HG03521 (cell line): ENCODE data around the gene KAT2A.

ENCODE experiments used
- ATAC-seq: cut with Tn5 transposase; IDR thresholded peaks from one replicate; pipeline ENCODE4 v1.9.1; 2021; ENCODE audit warnings: mild to moderate bottlenecking, moderate library complexity; ENCODE audit not compliant: unreplicated experiment

The KAT2A gene

DNA sequence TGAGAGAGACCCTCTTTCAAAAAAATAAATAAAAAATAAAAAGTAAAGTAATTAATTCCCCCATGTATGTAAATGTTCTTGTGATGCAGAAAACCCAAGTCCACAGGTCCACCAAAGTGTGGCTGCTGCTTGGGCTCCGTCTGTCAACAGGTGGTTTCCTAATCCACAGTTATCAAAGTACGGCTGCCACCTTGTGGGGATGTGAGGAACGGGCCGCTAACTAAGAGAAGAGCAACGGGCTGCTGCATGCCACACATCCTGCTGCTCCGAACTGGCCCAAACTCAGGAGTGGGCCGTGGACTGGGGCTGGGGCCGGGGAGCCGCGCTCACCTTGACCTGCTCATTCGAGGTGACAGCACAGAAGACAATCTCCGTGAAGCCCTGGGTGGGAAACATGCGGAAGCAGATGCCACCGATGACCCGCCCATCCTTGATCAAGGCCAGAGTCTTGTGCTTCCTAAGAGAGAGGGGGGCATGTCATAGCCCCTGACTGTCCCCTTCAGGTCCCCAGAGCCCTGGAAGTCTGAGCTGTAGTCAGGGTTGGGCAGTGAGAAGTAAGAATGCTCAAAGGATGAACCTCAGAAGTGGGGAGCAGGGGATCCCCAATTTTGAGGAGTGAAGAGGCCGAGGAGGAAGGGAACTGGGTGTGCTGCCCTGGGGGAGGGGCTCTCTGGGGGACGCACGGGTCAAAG, 4.3 kb downstream of the KAT2A start:
- ATAC-seq, result no peak

DNA sequence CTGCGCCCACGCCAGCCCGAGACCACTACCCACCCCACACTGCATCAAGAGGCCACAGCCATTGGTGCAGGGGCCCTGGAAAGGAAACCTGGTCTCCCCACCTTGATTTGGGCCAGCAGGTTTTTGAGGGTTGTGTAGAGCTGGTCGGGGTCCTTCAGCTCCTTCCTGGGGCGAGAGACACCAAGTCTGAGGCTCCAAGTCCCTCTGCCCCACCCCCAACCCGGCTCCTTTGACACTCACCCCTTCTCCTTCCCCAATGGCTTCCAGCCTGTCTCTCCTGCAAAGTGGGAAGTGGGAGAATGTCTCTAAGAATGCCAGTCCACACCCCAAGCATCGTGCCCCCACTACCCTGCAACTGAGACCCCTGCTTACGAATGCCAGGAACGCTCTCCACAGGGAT, 7.0 kb downstream of the KAT2A start:
- no peak for ATAC-seq

- ATAC-seq, result no peak
These were observed 7.7 kb downstream of the KAT2A start for GRCh38 chr17:42113293-42114069.

GRCh38 chr17:42112552-42113176, 8.5 kb downstream of the KAT2A start, which contains the start of gene DHX58:
TSS of gene DHX58 (minus strand) at chr17:42112714. CDS start at chr17:42111892, 822 bp downstream.
- peak; percentile 53 for ATAC-seq

DNA sequence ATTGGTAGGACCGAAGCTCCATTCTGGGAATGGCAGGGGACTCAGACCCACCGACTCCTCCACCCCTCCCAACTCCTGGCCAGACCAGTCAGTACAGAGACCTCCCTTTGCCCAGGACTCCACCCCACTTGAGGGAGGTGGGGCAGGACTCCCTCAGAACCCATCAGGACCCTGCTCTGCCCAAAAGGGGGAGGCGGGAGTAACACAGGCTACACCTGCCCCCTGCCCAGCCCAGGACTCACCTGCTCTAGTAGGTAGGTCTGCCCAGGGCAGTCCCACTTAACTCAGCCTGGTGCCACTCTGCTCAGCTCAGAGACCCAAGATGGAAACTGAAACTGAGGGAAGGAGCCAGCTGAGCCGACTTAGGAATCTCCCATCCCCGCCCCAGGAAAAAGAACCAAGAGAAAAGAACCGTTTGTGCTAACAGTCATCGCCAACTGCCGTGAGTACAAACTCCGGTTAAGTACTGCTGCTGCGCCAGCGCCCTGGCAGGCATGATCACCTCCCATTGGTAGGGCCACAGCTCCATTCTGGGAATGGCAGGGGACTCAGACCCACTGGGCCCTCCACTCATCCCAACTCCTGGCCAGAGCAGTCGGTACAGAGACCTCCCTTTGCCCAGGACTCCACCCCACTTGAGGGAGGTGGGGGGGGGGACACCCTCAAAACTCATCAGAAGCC, 9.2 kb downstream of the KAT2A start:
- peak; percentile 10 for ATAC-seq

GRCh38 chr17:42111265-42111636, 9.9 kb downstream of the KAT2A start:
- no peak for ATAC-seq

- ATAC-seq, result no peak
These were observed 10.6 kb downstream of the KAT2A start for GRCh38 chr17:42110301-42111264.

GRCh38 chr17:42109086-42109485, 12.1 kb downstream of the KAT2A start:
- no peak for ATAC-seq

DNA sequence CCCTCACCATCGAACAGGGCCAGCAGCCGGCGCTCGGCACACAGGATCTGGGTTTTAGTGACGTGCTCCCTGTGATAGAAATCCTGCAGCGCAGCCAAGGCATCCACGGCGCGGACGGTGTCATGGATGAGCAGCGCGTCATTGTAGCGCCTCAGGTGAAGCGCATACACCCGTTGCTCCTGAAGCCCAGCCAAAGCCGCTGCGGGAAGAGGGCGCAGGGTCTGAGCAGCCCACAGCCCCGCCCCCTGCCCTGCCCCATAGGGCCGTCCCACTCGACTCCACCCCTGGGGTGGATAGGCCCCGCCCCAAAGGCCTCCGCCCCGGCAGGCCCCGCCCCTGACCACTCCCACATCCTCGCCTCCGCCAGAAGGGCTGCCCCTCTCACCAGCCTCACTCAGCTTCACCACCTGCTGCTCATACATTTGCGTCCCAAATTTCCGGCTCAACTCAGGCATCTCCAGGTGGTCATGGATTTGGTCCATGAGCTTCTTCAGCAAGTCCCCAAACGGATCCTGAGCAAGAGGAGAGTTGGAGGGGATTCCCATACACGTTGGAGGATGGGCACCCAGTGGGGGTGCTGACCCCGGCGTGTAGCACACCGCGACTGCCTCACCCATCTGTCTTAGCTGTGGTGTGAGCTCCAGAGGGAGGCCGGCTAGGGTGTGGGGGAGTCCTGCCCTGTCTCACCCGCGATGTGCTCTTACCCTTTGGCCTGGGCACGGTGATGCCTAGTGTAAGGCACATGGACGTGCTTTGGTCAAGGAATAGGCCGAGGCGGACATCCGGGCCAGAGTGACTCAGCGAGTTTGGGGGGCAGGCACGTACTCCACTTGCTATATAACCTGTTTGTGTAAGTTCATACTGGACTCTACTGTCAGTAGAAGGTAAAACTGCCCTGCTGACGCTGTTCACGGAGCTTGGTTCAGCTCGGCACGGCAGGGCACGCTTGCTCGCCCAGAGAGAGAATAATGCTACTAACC, 13.3 kb downstream of the KAT2A start:
- ATAC-seq, result peak; percentile 63

DNA sequence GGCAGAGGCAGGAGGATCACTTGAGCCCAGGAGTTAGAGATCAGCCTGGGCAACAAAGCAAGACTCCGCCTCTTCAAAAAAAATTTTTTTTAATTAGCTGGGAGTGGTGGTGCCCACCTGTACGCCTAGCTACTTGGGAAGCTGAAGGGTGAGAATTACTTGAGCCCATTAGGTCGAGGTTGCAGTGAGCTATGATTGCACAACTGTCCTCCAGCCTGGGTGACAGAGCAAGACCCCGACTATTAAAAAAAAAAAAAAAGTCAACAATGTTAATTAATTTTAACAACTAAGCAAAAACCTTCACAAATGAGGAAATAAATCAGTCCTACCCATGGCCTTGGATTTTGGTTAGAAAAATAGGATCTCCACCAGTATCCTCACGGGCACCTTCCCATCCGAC, 14.0 kb downstream of the KAT2A start:
- no peak for ATAC-seq

GRCh38 chr17:42106009-42106408, 15.2 kb downstream of the KAT2A start:
- no peak for ATAC-seq

- no peak for ATAC-seq
These were observed 16.9 kb downstream of the KAT2A start for GRCh38 chr17:42104264-42104663.

- no peak for ATAC-seq
These were observed 17.8 kb downstream of the KAT2A start for GRCh38 chr17:42103221-42103954.

- ATAC-seq, result no peak
These were observed 19.5 kb downstream of the KAT2A start for GRCh38 chr17:42101513-42102292.

GRCh38 chr17:42098730-42099399, 22.3 kb downstream of the KAT2A start:
- ATAC-seq, result no peak

DNA sequence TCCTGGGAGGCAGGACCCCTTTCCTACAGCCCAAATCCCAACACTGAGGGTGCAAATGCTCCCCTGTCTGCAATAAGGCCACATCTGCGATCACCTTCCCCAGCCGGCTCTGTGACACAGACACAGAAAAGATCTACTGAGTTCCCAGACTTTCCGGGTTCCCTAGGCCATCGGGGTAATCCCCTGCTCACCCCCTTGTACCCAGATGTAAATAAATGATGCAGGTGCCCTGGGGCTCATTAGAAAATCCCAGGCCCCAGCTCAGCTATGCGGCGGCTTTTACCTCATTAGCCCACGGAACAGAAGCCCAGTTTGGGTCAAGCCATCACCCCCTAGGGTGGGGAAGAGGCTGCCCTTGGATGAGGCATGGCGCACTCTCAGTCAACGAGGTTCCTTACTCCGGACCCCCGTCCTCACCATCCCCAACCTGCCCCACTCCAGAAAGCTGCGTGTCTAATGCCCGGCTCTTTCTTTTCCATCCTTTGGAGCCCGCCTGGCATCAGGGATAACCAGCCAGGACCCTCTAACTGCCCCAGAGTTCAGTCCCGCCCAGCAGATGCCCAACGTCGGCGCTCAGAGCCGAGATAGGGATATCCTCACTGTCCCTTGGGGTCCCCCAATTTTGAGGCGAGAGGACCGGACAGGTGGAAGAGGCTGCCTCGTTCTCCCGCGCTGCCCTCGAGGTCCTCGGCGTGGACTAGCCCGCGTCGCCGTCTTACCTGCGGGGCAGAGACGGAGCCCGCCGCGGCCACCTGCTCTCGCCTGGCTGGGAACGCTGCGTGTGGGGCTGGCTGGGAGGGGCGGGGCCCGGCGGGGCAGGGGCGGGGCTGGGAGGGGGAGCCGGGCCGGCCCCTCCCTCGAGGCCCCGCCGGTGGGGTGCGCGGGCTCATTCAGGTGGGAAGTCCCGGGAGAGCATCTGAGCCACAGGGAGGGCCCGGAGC, 23.2 kb downstream of the KAT2A start, which contains the start of gene ZNF385C:
Gene ZNF385C, minus strand, starts transcription at position 783 of the 941 bp plus-strand sequence. CDS start 35,417 bp downstream, outside the sequence.
- ATAC-seq, result no peak
